Measurements from ENCODE around the gene HGFAC.

DNA sequence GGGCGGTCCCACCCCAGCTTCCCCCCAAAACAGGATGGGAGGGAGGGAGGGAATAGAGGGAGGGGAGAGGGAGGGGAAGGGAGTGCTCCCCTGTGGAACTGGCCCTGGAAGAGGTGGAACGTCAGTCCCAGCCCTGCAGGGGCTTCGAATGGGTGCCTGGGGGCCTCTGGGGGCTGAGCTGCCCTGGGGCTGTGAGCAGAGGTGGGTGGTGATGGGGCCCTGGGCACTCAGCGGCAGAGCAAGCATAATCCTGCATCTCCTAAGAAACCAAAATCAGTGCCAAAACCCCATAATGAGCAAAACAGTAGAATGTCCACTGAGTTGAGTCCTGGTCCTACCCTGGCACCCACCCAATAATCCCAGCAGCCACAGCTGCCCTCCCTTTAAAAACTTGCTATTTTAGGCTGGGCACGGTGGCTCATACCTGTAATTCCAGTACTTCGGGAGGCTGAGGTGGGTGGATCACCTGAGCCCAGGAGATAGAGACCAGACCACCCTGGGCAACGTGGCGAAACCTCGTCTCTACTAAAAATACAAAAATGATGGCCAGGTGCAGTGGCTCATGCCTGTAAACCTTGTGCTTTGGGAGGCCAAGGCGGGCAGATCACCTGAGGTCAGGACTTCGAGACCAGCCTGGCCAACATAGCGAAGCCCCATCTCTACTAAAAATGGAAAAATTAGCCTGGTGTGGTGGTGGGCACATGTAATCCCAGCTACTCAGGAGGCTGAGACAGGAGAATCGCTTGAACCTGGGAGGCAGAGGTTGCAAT, 32.4 kb downstream of the HGFAC start:
- TF ChIP-seq, protein P1, sequence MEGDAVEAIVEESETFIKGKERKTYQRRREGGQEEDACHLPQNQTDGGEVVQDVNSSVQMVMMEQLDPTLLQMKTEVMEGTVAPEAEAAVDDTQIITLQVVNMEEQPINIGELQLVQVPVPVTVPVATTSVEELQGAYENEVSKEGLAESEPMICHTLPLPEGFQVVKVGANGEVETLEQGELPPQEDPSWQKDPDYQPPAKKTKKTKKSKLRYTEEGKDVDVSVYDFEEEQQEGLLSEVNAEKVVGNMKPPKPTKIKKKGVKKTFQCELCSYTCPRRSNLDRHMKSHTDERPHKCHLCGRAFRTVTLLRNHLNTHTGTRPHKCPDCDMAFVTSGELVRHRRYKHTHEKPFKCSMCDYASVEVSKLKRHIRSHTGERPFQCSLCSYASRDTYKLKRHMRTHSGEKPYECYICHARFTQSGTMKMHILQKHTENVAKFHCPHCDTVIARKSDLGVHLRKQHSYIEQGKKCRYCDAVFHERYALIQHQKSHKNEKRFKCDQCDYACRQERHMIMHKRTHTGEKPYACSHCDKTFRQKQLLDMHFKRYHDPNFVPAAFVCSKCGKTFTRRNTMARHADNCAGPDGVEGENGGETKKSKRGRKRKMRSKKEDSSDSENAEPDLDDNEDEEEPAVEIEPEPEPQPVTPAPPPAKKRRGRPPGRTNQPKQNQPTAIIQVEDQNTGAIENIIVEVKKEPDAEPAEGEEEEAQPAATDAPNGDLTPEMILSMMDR (conservative IDR thresholded peaks at IDR 0.05; ENCODE audit: low read depth, low read length), result no peak
- TF ChIP-seq EZH2 (IDR thresholded peaks at IDR 0.05; ENCODE audit: low read length, unreplicated experiment), result no peak
